CD4-positive, alpha-beta T cell treated with Interleukin-15 for 1 hour (primary cell): Measurements from ENCODE around the gene VIPR2.
"Not testable (repeated sequence)": the region's sequence is repeated elsewhere in the genome, so short reads cannot be mapped to it uniquely, and the experiment has no call there.

Source experiments
- DNase-seq: peaks from one replicate; pipeline ENCODE4 v3.0.0-alpha.2; 2020

The VIPR2 gene

DNA sequence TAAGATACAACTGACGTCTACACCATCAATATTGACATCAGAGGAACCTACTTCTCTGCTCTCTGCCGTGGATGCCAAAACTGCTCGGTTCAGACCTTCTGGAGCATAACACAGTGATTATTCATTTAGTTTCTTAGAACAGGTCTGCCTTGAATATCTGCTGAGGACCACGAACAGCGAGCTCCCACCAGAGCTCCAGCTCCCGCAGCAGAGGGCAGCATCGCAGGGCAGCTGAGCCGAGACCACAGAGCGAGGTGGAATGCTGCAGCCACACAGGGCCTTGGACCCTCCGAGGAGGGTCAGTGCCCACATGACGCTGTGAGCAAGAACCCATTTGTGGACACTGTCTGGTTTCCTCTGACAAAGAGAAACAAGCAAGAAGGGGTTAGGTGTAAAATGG, 6.8 kb downstream of the VIPR2 start:
- no peak for DNase-seq

DNA sequence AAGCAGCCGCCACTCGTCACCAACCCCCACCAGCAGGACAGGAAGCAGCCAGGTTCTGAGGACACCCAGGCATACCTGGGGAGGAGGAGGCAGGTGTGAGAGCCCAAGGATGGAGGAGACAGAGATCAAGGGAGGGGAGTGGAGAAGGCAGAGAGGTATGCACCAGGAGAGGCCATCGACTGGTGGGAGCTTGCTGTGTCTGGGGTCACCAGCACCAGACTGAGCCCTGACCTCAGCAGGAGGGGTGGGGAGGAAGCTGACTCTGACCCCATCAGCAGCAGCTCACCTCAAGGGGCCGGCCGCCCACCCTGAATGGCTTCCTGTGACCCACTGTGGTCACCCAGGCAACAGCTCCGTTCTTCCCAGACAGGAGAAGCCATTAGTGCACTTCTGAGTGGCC, 7.8 kb downstream of the VIPR2 start:
- DNase-seq = no peak

DNA sequence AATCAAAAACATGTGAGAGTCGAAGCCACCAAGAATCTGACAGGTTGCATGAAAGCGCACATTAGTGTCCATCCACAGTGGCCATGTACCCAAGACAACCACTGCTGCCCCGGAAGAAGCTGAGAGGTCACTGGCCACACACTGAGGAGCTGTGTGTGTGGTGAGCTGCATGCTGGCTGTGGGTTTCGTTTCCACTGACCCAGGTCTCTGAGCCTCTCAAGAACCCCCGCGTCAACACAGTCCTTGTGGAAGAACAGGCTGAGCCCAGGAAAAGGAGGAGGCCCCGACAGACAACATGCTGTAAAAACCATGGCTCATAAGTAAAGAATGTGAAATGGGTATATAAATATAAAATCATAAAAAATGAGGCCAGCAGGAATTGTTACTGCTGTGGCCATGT, 8.2 kb downstream of the VIPR2 start:
- no peak for DNase-seq

DNA sequence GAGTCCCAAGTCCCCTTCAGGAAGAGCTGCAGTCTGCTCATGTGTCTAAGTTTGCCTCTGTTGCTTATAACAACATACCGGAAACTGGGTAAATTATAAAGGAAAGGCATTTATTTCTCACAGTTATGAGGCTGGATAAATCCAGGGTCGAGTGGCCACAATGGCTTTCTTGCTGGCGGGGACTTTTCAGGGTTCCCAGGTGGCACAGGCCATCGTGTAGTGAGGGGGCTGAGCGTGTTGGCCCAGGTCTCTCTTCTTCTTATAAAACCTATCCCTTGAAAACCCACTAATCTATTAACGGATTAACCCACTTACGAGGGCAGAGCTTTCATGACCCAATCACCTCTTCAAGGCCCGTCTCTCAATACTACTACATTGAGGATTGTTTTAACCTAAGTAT, 8.7 kb downstream of the VIPR2 start:
- DNase-seq = no peak

DNA sequence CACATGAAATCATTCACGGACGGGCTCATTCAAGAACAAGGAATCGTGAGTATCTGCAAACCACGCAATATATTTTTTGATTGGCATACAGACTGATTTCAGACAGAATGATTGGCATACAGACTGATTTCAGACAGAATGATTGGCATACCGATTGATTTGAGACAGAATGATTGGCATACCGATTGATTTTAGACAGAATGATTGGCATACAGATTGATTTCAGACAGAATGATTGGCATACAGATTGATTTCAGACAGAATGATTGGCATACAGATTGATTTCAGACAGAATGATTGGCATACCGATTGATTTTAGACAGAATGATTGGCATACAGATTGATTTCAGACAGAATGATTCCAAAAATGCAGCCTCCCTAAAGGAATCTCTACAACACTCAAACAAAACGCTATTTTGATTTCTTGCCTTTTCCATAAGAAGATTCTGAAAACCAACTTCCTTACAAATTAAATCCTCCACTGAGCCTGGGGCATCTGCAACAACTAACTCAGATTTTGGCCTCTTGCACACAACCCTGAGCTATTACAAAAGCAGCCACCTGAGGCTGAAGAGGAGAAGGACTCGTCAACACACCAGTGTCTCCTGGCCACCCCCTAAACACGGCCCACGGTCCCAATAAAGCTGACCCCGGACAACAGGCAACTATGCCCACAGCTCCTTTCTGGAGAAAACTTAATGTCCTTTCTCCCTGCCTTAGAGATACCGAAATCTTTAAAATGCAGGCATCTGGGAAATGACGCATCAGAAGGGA, 11.8 kb downstream of the VIPR2 start:
- DNase-seq = not testable (repeated sequence)

DNA sequence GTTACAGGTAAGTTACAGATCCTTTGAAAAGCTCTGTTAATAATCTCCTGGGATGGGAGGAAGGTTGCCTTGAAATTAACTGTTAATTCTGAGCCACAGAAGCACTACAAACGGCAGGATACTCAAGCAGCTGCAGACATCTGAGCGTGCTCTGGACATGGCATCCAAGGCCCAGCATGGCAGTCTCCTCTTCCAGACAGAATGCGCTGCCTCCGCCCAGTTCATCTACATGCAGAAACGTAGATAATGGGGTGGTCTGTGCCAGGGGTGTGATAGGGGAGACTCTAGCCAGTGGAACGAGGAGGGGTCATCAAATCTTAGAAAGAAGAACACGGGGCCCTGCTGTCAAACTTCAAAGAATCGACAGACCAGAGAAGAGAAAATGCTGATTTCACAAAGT, 13.8 kb downstream of the VIPR2 start:
- DNase-seq = no peak

DNA sequence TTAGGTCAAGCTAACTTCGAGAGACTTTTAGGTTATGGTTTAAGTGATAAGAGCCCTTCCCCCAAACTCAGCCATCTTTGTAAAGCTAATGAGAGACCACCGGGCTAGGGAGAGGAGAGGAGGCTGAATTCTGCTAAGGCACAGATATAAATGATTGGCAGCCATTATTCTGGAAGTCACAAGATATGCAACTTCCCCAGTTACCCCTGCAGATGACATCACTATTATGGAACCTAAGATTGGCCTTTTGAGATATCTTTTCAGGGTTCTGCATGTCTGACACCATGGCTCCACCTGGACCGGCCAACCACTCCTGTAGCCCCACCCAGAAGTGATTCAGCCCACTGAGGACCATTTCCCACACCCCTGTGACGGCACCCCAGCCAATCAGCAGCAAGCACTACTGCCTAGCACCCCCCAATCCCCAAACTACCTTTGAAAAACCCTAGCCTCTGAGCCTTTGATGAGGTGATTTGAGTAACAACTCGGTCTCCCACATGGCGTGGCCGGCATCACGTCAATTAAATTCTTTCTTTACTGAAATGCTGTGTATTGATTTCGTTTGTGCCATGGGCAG, 14.4 kb downstream of the VIPR2 start:
- DNase-seq = no peak

DNA sequence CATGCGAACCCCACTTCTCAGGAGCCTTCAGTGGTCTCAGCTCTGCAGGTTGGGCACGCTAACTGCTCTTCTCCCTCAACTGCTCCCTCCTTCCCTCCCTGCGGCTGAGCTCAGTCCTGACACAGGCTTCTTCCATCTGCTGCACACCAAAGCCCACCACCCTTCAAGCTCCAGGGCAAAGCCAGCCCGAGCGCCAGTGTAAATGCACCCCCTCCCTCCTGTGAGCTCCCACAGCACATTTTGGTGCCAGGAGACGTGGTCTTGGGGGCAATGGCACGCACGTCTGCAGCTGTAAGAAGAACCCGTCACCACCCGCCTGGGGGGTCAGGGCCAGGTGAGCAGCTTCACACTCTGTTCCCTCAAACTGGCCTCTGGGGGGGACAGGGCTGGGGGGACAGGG, 15.9 kb downstream of the VIPR2 start:
- no peak for DNase-seq

DNA sequence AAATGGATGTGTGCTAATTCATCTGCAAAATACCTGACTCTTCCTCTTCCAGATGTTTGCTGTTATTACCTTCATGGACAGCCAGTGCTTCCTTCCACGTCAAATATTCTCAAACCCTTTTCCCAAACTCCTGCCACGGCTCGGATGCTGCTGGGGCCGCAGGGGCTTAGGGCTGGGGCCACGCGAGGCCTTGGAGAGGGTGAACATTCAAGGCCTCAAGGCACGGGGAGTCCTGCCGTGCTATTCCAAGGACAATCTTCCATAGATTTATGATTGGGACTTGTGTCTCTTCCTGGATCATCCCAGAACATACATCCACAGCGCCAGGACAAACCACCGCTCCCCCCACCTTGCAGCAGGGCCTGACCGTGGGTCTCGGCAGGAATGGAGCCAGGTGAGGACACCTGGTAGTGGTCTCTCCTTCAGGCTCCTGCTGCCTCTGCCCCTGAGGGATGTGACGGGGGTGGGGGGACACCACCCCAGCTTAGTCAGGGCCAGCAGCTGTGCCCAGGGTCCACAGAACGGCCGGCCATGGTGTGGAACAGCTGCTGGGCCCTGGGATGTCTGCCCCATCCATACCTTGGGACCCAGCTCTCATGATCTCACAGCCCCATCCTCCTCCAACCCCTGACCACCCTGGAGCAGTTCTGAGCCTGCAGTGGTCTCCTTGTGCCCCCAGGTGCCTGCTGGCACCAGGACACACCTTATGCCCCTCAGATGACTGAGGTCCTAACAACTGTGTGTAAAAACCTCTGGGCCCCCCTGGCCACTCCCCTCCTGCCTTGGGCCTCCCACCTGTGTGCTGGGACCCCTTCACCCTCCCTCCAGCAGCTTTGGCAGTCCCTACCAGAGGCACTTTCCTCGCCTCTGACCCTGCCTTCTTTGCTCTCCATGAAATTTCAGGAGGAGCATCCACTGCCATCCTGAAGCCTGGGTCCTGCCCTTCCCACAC, 16.7 kb downstream of the VIPR2 start:
- no peak for DNase-seq

DNA sequence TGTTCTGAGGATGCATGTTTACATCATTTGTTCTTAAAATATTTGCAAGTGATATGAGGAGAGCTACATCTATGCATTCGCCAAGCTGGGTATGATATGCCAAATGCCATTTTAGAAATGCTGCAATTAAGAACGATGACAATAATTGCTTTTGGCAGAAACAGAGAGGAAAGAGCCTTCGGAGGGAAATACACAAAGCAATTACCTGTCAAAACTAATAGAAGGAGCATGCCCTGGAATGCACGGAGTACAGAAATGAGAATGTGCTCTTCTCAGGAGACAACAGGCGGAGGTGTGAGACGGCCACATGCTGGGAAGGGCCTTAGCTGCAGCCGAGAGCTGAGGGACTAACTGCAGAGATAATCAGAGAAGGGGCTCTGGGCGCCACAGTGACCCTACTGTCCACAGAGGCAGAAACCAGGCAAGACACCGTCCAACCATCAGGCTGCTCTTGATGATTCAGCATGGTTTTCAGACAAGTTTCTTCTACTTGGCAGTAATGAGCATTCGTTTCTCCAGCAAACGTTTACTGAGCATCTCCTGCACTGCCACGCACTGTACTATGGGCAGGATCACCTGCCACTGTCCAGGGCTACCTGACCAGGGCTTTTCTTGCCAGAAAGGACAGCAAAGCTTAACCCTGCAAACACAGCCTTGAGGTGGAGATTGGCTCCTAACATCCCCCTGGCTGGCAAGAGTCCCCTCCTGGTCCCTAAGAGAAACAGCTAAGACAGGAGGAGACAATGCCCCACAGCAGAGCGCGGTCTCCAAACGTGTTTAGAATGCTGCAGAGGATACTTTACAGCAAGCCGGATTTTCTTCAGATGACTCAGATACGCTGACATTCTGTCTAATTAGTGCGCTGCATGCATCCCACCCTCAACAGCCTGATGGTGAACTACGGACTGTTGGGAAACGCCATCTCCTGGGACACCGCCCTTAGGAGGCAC, 18.1 kb downstream of the VIPR2 start:
- DNase-seq = no peak

DNA sequence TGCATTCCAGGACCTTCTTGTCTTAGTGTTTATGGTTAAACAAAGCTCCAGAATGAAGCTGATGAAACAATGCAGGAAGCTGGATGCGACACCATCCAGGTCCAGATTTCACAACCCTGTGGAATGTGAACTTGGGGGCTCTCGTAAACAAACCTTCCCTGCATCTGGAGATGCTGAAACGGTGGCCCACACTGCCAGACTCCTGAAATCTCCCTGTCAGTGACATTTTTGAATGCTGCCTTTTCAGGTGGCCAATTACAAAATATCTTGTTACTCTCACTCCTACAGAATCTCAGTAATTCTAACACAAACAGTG, 18.8 kb downstream of the VIPR2 start:
- DNase-seq = no peak

DNA sequence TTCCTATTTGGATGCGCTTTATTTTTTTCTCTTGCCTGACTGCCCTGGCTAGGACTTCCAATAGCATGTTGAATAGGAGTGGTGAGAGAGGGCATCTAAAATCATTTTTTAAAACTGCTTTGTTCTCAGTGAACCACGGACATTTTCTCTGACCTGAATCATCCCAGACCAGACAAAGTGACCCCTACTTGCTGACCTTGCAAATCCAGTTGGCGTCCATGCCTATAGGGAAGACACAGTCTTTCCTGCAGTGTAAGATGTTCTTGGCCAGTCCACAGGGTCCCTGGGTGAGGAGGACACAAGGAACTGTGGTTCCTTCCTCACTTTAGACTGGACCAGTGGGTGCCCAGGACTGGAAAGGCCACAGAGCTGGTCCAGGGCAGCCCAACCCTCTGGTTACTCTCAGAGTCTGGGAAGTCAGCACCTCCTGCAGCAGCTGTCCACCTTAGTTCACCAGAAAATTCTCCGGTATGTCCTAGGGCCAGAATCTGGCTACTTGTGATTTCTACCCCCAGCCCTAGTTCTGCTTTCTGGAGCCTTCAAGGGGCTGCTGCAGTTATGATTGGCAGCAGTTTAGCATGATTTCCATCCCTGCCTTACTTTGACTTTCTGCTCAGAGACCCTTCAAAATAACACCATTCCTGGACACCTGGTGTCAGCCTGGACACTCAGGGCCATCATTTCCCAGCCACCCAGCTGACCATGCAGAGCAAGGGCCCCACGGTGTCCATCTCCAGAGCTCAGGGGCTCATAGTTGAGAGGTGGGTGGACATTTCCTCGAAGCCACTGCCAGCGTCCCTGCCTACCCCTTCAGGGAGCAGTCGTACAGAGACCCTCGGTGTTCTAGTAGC, 19.3 kb downstream of the VIPR2 start:
- no peak for DNase-seq

DNA sequence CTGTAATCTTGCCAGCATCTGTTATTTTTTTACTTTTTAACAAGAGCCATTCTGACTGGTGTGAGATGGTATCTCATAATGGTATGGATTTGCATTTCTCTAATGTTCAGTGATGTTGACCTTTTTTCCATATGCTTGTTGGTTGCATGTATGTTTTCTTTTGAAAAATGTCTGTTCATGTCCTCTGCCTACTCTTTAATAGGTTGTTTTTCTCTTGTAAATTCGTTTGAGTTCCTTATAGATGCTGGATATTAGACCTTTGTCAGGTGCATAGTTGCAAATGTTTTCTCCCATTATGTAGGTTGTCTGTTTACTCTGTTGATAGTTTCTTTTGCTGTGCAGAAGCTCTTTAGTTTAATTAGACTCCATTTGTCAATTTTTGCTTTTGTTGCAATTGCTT, 20.9 kb downstream of the VIPR2 start:
- not testable (repeated sequence) for DNase-seq

DNA sequence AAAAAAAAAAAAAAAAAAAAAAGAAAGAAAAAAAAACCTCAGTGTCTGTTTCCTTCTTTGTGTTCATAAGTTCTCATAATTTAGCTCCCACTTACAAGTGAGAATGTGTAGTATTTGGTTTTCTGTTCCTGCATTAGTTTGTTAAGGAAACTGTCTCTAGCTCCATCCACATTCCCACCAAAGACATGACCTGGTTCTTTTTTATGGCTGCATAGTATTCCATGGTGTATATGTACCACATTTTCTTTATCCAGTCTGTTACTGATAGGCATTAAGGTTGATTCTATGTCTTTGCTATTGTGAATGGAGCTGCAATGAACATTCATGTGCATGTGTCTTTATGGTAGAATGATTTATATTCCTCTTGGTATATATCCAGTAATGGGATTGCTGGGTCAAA, 21.4 kb downstream of the VIPR2 start:
- not testable (repeated sequence) for DNase-seq

DNA sequence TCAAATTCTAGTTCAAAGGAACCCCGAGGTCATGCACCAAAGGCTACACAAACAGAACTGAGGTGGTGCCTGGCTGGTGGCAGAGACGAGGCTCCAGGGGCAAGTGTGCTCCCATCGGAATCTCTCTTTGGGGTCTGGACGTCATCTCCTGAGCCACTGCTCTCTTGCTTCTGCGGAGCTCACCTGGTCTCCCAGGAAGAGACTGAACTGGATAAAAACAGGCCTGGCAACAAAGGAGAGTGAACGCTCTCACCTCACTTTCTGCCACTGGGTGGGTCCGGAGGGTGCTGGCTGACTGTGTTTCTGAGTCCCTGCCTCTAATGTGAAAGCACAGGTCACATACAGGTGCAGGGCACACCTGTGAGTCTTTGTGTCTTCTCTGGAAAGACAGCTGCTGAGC, 22.4 kb downstream of the VIPR2 start:
- DNase-seq = no peak

DNA sequence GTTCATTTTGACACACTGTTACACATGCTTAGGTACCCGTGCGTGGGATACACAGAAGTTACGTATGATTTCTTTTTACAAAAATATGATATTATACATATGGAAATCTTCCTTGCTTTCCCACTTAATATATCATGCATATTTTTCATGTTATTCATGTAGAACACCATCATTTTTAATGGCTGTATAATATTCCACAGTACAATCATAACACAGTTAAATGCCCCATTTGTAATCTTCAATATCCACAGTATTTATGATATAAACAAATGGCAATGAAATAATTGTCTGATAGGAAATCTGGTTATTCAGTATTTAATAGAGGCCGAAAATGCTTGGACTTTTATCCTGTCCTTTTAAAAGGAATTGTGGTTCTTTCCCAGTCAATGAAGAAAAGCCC, 23.2 kb downstream of the VIPR2 start:
- no peak for DNase-seq

DNA sequence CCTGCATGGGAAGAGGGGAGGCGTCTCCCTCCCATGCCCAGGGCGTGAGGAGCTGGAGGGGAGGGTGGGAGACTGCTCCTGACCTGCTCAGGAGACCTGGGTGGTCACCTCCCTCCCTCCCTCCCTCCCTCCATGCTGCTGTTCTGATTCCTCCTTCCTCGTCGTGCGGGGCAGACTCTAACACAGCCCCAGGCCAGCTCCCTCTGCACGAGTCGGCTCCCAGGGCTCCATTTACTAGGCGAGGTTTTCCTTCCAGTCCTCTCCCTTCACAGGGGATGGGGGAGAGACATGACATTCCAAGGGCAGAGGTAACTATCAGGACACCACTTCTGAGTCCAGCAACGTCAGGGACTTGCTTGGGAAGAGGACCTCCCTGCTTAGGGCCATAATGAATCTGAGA, 23.6 kb downstream of the VIPR2 start:
- no peak for DNase-seq

DNA sequence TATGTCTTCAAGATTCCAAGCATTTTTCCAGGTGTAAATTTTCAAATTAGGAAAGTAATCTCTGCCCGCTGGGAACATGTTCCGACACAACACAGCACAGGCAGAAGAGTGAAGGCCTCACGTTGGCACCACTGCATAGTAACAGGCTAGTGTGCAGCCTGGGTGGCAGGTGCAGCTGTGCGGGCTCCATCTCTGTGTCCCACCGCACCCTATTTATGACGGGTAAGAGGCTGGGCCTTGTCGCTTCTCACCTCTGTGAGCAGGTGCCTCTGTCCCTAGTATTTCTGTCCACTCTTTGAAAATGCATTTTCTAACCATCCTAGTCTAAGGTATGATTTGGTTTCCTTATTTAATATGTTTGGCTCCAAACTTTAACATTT, 24.1 kb downstream of the VIPR2 start:
- DNase-seq = no peak

DNA sequence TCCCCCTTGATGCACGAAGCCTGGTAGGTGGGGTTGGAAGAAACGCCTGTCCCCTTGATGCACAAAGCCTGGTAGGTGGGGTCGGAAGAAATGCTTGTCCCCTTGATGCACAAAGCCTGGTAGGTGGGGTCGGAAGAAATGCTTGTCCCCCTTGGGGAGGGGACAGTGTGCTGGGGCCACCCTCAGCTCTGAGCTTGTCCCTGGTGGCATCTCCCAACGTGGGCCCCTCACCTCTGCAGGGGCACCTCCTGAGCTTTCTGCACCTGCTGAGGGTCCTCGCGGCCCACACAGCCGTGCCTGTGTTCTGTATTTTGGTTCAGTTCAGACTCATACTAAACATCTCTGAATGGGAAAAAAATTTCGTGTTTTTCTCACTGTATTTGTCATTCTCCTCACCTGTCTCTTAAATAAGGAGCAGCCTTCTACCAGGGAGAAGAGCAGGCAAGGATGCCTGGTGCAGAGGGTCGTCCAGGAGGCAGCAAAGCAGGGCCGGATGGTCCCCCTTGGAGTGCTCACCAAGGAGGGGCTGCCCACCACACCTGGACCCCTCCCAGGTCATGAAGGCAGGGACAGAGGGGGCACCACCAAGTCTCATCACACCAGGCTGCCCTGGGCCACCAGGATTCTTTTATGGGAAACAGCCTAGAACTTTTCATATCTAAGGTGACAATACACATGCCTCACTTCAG, 24.7 kb downstream of the VIPR2 start:
- DNase-seq = no peak

DNA sequence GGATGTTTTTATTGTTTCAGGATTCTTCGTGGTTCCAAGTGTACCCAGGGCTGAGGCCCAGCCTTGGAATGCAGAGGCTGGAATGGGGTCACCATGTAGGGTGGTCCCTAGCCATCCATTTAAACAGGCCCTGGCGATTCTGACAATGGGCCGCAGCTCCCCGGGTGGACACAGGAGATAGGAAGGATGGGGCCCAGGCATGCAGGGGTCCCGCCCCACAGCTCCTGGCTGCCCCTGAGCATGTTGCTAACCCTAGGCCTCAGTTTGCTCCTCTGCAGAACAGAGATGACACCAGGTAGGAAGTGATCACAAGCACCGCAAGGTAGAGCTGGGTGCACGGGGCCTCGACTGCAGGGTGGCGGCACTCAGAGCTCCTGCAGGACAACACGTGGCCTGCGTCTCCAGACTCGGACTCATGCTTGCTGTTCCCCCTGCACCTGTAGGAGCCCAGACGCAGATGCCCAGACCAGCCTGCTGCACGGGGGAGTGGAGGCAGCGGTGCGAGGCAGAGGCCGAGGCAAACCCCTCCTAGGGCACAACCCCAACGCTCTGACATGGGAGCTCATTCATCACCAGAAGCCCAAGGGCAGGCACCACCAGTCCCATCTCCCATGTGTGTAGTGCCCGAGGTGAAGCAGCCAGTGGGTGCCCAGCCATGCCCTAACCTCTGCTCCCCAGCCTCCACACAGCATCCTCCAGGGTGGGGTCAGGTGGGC, 25.5 kb downstream of the VIPR2 start:
- no peak for DNase-seq

DNA sequence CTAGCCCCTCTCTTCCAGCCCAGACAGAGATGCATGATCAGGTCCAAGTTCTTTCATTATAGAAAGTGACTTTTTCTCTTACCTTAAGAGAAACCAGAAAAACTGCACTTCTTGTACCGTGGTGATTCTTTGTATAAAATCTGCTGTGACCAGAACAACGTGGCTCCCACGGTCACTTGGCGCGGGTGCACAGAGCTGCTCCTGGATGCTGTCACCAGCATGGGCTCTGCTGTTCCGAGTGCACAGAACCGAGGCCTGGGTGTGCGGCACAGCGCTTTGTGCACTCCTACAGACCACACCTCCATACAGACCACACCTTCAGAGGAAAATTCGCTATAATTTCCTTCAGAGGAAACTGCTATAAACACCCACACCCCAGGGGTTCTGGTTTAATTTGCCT, 26.0 kb downstream of the VIPR2 start:
- DNase-seq = no peak
